Fibroblast of lung (primary cell): ENCODE data around the gene BRAF. TPM values are rescaled to one million over a fixed set of nuclear protein-coding genes. Genes with fewer than 3 reads are reported as not detected.

ENCODE experiments used
- DNase-seq, 2 donors: peaks; one replicate each; pipeline versions ENCODE4 v3.0.0 to v3.0.0-alpha.2; 2010; ENCODE audit warnings: low read depth in 2 of 2
- H2AFZ ChIP-seq: 2 replicates; pipeline ENCODE4 v1.5.1; 2012; ENCODE audit warnings: low read length, control low read depth, inconsistent platforms
- H3K27ac ChIP-seq: 2 replicates; pipeline ENCODE4 v1.5.1; 2011; ENCODE audit warnings: low read length, control low read depth; ENCODE audit not compliant: insufficient read depth
- H3K27me3 ChIP-seq: 2 replicates; pipeline ENCODE4 v1.5.1; 2011; ENCODE audit warnings: mild to moderate bottlenecking, low read length; ENCODE audit not compliant: control insufficient read depth, insufficient read depth
- H3K36me3 ChIP-seq: 2 replicates; pipeline ENCODE4 v1.5.1; 2011; ENCODE audit warnings: low read length; ENCODE audit not compliant: control insufficient read depth, insufficient read depth
- H3K4me1 ChIP-seq: 2 replicates; pipeline ENCODE4 v1.5.1; 2011; ENCODE audit warnings: low read length; ENCODE audit not compliant: control insufficient read depth, insufficient read depth; ENCODE audit errors: extremely low read depth
- H3K4me2 ChIP-seq: 2 replicates; pipeline ENCODE4 v1.5.1; 2011; ENCODE audit warnings: low read length, control low read depth; ENCODE audit not compliant: insufficient read depth; ENCODE audit errors: extremely low read depth
- H3K4me3 ChIP-seq, 4 experiments: fragments of 200-600 bp in 1 of 4; sonication (generic) in 1 of 4; replicated peaks in 1 of 4; 2 replicates each; pipeline ENCODE4 v1.5.1; 2011 to 2016; ENCODE audit warnings: low read length in 4 of 4, low read depth in 3 of 4, mild to moderate bottlenecking in 3 of 4, control low read depth in 2 of 4, inconsistent platforms in 1 of 4, mixed read lengths in 1 of 4; ENCODE audit not compliant: insufficient read depth in 1 of 4; ENCODE audit errors: control extremely low read depth in 1 of 4
- H3K79me2 ChIP-seq: 2 replicates; pipeline ENCODE4 v1.5.1; 2012; ENCODE audit warnings: mild to moderate bottlenecking, low read length, inconsistent platforms; ENCODE audit not compliant: control insufficient read depth, insufficient read depth
- H3K9ac ChIP-seq: 2 replicates; pipeline ENCODE4 v1.5.1; 2011; ENCODE audit warnings: mild to moderate bottlenecking, low read length, control low read depth; ENCODE audit not compliant: insufficient read depth
- H3K9me3 ChIP-seq: 2 replicates; pipeline ENCODE4 v1.5.1; 2012; ENCODE audit warnings: low read depth, low read length; ENCODE audit not compliant: control insufficient read depth, insufficient read depth
- H4K20me1 ChIP-seq: 2 replicates; pipeline ENCODE4 v1.5.1; 2011; ENCODE audit warnings: low read length; ENCODE audit not compliant: control insufficient read depth, insufficient read depth; ENCODE audit errors: extremely low read depth
- CTCF ChIP-seq, 2 donors: IDR thresholded peaks in 1 of 2; conservative IDR thresholded peaks in 1 of 2; 1 replicate in 1 of 2; 2 replicates in 1 of 2; pipeline ENCODE4 v1.5.1; 2011 to 2012; ENCODE audit warnings: low read length in 2 of 2, control low read depth in 1 of 2, inconsistent platforms in 1 of 2, low read depth in 1 of 2, mild to moderate bottlenecking in 1 of 2
- EZH2 ChIP-seq: IDR thresholded peaks from 2 replicates; pipeline ENCODE4 v1.5.1; 2012; ENCODE audit warnings: low read length, control low read depth, mild to moderate bottlenecking; ENCODE audit errors: missing control alignments
- polyA plus RNA-seq, 2 donors: library from polyadenylated mRNA; depleted of rRNA in 1 of 2; stranded (reverse) in 1 of 2; unstranded in 1 of 2; fragments of >200 nt; gene quantifications; 2 replicates each; pipeline ENCODE4 v1.2.1, GENCODE V29; 2011 to 2012; ENCODE audit warnings: missing spikeins in 1 of 2
- total RNA-seq: library from RNA; depleted of rRNA; stranded (reverse); fragments of >200 nt; gene quantifications from 2 replicates; pipeline ENCODE4 v1.2.1, GENCODE V29; 2014

BRAF gene
- total and polyA plus RNA-seq, 2 donors (not counting 1 experiment from before 2014, with no cell fraction given) = 21.1 to 23.1 TPM

GRCh38 chr7:140778568-140778967, 146.2 kb downstream of the BRAF start:
- Histone ChIP-seq H3K4me2 (no peak overlapping the region), H3K27me3 (no peaks in the 10 kb centered on the region), H4K20me1 (no peaks in the 10 kb centered on the region), H2AFZ (no peak overlapping the region), H3K27ac (no peak overlapping the region), H3K9me3 (no peaks in the 10 kb centered on the region), H3K4me3 (no peak overlapping the region), H3K36me3 (no peaks in the 10 kb centered on the region), H3K79me2 (no peaks in the 10 kb centered on the region), H3K9ac (no peak overlapping the region), H3K4me1 (no peaks in the 10 kb centered on the region)
- DNase-seq = no peak
- TF ChIP-seq EZH2 (no peak), CTCF (conservative IDR thresholded peaks at IDR 0.05 in 1 of 2, IDR thresholded peaks at IDR 0.05 in 1 of 2; ENCODE audit: low read depth in 1 of 2, low read length in 2 of 2) (no peak)

DNA sequence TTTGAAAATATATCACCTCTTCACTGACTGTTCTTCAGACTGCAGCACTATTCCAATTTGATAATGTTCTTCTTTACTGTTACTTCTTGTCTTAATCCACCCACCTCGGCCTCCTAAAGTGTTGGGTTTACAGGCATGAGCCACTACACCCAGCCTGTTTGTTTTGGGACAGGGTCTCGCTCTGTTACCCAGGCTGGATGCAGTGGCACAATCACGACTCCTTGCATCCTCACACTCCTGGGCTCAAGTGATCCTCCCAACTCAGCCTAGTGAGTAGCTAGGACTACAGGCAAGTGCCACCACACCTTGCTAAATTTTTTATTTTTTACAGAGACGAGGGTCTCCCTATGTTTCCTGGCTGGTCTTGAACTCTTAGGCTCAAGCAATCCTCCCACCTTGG, 150.4 kb downstream of the BRAF start:
- TF ChIP-seq EZH2 (no peak), CTCF (conservative IDR thresholded peaks at IDR 0.05 in 1 of 2, IDR thresholded peaks at IDR 0.05 in 1 of 2; ENCODE audit: low read depth in 1 of 2, low read length in 2 of 2) (no peak)
- DNase-seq = no peak
- no peak overlapping the region for H3K27ac ChIP-seq
- H3K4me3 ChIP-seq = no peak overlapping the region
- no peaks in the 10 kb centered on the region for H3K27me3 ChIP-seq
- H3K4me1 ChIP-seq = no peaks in the 10 kb centered on the region
- no peak overlapping the region for H3K4me2 ChIP-seq
- H3K9me3 ChIP-seq = no peaks in the 10 kb centered on the region
- H2AFZ ChIP-seq = no peak overlapping the region
- no peaks in the 10 kb centered on the region for H4K20me1 ChIP-seq
- H3K79me2 ChIP-seq = no peaks in the 10 kb centered on the region
- H3K36me3 ChIP-seq = no peaks in the 10 kb centered on the region
- no peak overlapping the region for H3K9ac ChIP-seq

DNA sequence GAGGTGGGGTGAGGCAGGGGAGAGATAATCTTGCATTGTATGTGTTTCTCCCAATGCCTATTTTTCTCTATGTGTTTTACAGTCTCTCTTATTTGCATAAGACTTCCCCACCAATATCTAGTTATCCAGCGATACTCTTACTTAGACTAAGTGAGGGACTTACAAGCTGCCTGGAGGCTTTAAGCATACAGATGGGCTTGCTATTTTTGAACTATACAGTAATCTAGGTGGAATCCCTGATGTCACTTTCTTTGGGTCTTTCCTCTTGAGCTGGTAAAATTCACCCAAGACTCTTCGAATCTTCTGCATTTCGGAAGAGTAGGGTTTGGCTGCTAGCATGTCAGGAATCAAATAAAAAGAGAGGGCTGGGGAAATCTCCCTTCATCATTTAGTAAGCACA, 151.6 kb downstream of the BRAF start:
- no peaks in the 10 kb centered on the region for H4K20me1 ChIP-seq
- H3K4me1 ChIP-seq = no peaks in the 10 kb centered on the region
- H3K9me3 ChIP-seq = no peaks in the 10 kb centered on the region
- no peak overlapping the region for H3K9ac ChIP-seq
- no peaks in the 10 kb centered on the region for H3K27me3 ChIP-seq
- no peak overlapping the region for H3K4me2 ChIP-seq
- no peak overlapping the region for H3K4me3 ChIP-seq
- no peaks in the 10 kb centered on the region for H3K36me3 ChIP-seq
- H2AFZ ChIP-seq = no peak overlapping the region
- no peaks in the 10 kb centered on the region for H3K79me2 ChIP-seq
- peak in 1 of 2 donors; percentile 2 for DNase-seq
- no peak overlapping the region for H3K27ac ChIP-seq
- no peak for TF ChIP-seq EZH2
- TF ChIP-seq CTCF (conservative IDR thresholded peaks at IDR 0.05 in 1 of 2, IDR thresholded peaks at IDR 0.05 in 1 of 2; ENCODE audit: low read depth in 1 of 2, low read length in 2 of 2) = no peak
